Measurements from ENCODE around the gene PIAS1. TPM values are rescaled to one million over a fixed set of nuclear protein-coding genes. Genes with fewer than 3 reads are reported as not detected.
"Not testable (repeated sequence)": the region's sequence is repeated elsewhere in the genome, so short reads cannot be mapped to it uniquely, and the experiment has no call there.

Gene PIAS1
- polyA plus RNA-seq, 2 of the 4 experiments (the other 2 are of a cell fraction) = 23.2 to 49.5 TPM

DNA sequence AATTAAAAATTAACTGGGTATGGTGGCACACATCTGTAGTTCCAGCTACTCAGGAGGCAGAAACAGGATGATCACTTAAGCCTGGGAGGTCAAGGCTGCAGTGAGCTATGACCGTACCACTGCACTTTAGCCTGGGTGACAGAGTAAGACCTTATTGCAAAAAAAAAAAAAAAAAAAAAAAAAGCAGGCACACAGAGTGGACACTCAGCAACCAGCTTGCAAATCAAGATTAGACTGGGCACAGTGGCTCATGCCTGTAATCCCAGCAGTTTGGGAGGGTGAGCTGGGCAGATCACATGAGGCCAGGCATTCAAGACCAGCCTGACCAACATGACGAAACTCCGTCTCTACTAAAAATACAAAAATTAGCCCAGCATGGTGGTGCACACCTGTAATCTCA lies 170.0 kb downstream of the PIAS1 start:
- no peak for FAIRE-seq
- POLR2A ChIA-PET = no interaction called here
- CTCF ChIA-PET = interaction anchor here (0.6 to 3.2 kb wide), 6 partner anchors 8 to 984 kb away, joined by 3 to 15 read pairs (median 4); no protein-coding TSS in a partner anchor

DNA sequence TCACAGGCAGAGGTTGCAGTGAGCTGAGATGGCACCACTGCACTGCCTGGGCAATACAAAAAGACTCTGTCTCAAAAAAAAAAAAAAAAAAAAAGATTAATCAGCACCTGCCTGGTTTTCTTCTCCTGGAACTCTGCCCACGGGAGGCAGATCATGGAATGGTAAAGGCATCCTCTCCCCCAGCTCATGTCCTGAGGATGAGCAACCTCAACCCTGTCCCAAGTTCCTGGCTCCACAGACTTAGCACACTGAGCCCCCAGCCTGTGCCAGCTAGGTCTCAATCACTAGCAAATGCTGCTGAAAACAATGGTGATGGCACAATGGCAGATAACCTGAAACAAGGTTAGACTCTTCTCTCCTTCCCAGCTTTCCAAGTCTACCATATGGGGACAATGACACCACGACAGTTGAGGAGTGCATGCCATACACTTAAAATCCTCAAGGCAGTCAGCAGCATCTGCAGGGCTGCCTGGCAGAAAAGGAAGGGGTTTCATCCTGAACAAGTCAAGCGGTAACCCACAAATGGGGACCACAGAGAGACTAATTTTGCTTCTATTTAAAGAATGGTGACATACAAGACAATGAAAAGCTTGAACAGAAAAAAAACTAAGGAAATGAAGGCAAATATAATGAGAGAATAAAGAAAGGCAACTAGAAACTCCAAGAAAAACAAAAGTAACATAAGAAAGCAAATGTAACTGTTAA lies 170.6 kb downstream of the PIAS1 start:
- H3K9me3 ChIP-seq = no peaks in the 10 kb centered on the region
- DNase-seq (ENCODE audit: low read depth in 1 of 2, low spot score in 1 of 2) (no peak), FAIRE-seq (no peak), ATAC-seq (no peak)
- H3K4me2 ChIP-seq = no peak overlapping the region
- no peak overlapping the region for H3K4me3 ChIP-seq
- ChIA-PET POLR2A (no interaction called here), CTCF (interaction anchor here (0.6 to 3.2 kb wide), 7 partner anchors 8 to 984 kb away, joined by 3 to 15 read pairs (median 4); no protein-coding TSS in a partner anchor)
- WGBS (ENCODE audit: missing lambda C conversion rate) = 89% methylated on average over 3 of the region's 3 CpGs
- TF ChIP-seq, protein P1, sequence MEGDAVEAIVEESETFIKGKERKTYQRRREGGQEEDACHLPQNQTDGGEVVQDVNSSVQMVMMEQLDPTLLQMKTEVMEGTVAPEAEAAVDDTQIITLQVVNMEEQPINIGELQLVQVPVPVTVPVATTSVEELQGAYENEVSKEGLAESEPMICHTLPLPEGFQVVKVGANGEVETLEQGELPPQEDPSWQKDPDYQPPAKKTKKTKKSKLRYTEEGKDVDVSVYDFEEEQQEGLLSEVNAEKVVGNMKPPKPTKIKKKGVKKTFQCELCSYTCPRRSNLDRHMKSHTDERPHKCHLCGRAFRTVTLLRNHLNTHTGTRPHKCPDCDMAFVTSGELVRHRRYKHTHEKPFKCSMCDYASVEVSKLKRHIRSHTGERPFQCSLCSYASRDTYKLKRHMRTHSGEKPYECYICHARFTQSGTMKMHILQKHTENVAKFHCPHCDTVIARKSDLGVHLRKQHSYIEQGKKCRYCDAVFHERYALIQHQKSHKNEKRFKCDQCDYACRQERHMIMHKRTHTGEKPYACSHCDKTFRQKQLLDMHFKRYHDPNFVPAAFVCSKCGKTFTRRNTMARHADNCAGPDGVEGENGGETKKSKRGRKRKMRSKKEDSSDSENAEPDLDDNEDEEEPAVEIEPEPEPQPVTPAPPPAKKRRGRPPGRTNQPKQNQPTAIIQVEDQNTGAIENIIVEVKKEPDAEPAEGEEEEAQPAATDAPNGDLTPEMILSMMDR (IDR thresholded peaks at IDR 0.05) = no peak
- TF ChIP-seq KDM1A (IDR thresholded peaks at IDR 0.05; ENCODE audit: low read depth) = no peak
- TF ChIP-seq, protein P2, sequence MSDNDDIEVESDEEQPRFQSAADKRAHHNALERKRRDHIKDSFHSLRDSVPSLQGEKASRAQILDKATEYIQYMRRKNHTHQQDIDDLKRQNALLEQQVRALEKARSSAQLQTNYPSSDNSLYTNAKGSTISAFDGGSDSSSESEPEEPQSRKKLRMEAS (IDR thresholded peaks at IDR 0.05) = no peak
- TF ChIP-seq ESRRA (IDR thresholded peaks at IDR 0.05; ENCODE audit: borderline replicate concordance, low read length) = no peak
- TF ChIP-seq POLR2A (IDR thresholded peaks at IDR 0.05; ENCODE audit: low read length) = no peak
- no peak for TF ChIP-seq POLR2AphosphoS2 (conservative IDR thresholded peaks at IDR 0.05; ENCODE audit: low read length)
- TF ChIP-seq, protein P3, sequence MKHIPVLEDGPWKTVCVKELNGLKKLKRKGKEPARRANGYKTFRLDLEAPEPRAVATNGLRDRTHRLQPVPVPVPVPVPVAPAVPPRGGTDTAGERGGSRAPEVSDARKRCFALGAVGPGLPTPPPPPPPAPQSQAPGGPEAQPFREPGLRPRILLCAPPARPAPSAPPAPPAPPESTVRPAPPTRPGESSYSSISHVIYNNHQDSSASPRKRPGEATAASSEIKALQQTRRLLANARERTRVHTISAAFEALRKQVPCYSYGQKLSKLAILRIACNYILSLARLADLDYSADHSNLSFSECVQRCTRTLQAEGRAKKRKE (CRISPR knock-in tag; IDR thresholded peaks at IDR 0.05; ENCODE audit: low read depth) = no peak
- TF ChIP-seq EHF (CRISPR knock-in tag; IDR thresholded peaks at IDR 0.05) = no peak
- no peak for TF ChIP-seq RAD21 (conservative IDR thresholded peaks at IDR 0.05 in 1 of 2, IDR thresholded peaks at IDR 0.05 in 1 of 2)
- TF ChIP-seq SREBF2 (IDR thresholded peaks at IDR 0.05) = no peak
- no peak for TF ChIP-seq NPAS2 (CRISPR knock-in tag; IDR thresholded peaks at IDR 0.05; ENCODE audit: borderline replicate concordance)
- TF ChIP-seq GATA3 (IDR thresholded peaks at IDR 0.05; ENCODE audit: borderline replicate concordance) = no peak
- TF ChIP-seq, protein P4, sequence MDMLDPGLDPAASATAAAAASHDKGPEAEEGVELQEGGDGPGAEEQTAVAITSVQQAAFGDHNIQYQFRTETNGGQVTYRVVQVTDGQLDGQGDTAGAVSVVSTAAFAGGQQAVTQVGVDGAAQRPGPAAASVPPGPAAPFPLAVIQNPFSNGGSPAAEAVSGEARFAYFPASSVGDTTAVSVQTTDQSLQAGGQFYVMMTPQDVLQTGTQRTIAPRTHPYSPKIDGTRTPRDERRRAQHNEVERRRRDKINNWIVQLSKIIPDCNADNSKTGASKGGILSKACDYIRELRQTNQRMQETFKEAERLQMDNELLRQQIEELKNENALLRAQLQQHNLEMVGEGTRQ (IDR thresholded peaks at IDR 0.05) = no peak
- no peak for TF ChIP-seq NFE2L2 (conservative IDR thresholded peaks at IDR 0.05; ENCODE audit: low read length)
- no peak for TF ChIP-seq JUN (IDR thresholded peaks at IDR 0.05)
- TF ChIP-seq, protein P5, sequence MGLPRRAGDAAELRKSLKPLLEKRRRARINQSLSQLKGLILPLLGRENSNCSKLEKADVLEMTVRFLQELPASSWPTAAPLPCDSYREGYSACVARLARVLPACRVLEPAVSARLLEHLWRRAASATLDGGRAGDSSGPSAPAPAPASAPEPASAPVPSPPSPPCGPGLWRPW (IDR thresholded peaks at IDR 0.05) = no peak
- TF ChIP-seq FOXS1 (CRISPR knock-in tag; IDR thresholded peaks at IDR 0.05) = no peak
- no peak overlapping the region for H3K27ac ChIP-seq
- H3K4me1 ChIP-seq = peaks cover 14% of the 10 kb centered on the region

More for the DNA sequence above, 170.0 kb downstream of the PIAS1 start:
- Histone ChIP-seq H3K4me2 (no peak overlapping the region), H3K4me1 (peaks cover 14% of the 10 kb centered on the region), H3K4me3 (no peak overlapping the region), H3K9me3 (no peaks in the 10 kb centered on the region), H3K27ac (no peak overlapping the region)
- TF ChIP-seq, protein P6, sequence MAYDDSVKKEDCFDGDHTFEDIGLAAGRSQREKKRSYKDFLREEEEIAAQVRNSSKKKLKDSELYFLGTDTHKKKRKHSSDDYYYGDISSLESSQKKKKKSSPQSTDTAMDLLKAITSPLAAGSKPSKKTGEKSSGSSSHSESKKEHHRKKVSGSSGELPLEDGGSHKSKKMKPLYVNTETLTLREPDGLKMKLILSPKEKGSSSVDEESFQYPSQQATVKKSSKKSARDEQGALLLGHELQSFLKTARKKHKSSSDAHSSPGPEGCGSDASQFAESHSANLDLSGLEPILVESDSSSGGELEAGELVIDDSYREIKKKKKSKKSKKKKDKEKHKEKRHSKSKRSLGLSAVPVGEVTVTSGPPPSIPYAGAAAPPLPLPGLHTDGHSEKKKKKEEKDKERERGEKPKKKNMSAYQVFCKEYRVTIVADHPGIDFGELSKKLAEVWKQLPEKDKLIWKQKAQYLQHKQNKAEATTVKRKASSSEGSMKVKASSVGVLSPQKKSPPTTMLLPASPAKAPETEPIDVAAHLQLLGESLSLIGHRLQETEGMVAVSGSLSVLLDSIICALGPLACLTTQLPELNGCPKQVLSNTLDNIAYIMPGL (CRISPR knock-in tag; IDR thresholded peaks at IDR 0.05; ENCODE audit: borderline replicate concordance) = no peak
- TF ChIP-seq, protein P7, sequence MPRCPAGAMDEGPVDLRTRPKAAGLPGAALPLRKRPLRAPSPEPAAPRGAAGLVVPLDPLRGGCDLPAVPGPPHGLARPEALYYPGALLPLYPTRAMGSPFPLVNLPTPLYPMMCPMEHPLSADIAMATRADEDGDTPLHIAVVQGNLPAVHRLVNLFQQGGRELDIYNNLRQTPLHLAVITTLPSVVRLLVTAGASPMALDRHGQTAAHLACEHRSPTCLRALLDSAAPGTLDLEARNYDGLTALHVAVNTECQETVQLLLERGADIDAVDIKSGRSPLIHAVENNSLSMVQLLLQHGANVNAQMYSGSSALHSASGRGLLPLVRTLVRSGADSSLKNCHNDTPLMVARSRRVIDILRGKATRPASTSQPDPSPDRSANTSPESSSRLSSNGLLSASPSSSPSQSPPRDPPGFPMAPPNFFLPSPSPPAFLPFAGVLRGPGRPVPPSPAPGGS (IDR thresholded peaks at IDR 0.05) = no peak
- TF ChIP-seq, protein P1 (IDR thresholded peaks at IDR 0.05) = no peak
- no peak for TF ChIP-seq CHD2 (IDR thresholded peaks at IDR 0.05; ENCODE audit: low read length, partially characterized antibody)
- no peak for TF ChIP-seq EHF (CRISPR knock-in tag; IDR thresholded peaks at IDR 0.05)
- TF ChIP-seq ZSCAN20 (CRISPR knock-in tag; IDR thresholded peaks at IDR 0.05) = no peak
- TF ChIP-seq NPAS2 (CRISPR knock-in tag; IDR thresholded peaks at IDR 0.05; ENCODE audit: borderline replicate concordance) = no peak
- TF ChIP-seq POLR2A (IDR thresholded peaks at IDR 0.05; ENCODE audit: low read length) = no peak
- ATAC-seq (no peak), DNase-seq (ENCODE audit: low read depth in 1 of 2, low spot score in 1 of 2) (no peak)
- 71% methylated on average over 3 of the region's 3 CpGs for WGBS (ENCODE audit: missing lambda C conversion rate)

DNA sequence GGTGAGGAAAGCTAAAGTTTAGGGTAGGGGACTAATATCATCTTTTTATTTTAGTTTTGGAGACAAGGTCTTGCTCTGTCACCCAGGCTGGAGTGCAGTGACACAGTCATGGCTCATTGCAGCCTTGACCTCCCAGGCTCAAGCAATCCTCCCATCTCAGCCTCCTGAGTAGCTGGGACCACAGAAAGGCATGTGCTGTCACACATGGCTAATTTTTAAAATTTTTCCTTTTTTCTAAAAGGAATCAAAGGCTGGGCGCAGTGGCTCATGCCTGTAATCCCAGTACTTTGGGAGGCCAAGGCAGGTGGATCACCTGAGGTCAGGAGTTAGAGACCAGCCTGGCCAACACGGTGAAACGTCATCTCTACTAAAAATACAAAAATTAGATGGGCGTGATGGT lies 171.3 kb downstream of the PIAS1 start:
- ATAC-seq; H3K4me3 ChIP-seq; H3K9me3 ChIP-seq; H3K4me2 ChIP-seq; FAIRE-seq; H3K27ac ChIP-seq; DNase-seq (ENCODE audit: low read depth in 1 of 2, low spot score in 1 of 2); POLR2A ChIA-PET: not testable (repeated sequence)
- H3K4me1 ChIP-seq = peaks cover 17% of the 10 kb centered on the region
- CTCF ChIA-PET = interaction anchor here (1.1 to 3.2 kb wide), 4 partner anchors 9 to 650 kb away, joined by 4 to 15 read pairs (median 7); no protein-coding TSS in a partner anchor
- 90% methylated on average over 4 of the region's 4 CpGs for WGBS (ENCODE audit: missing lambda C conversion rate)
